Measurements from ENCODE around the gene VASH2.

DNA sequence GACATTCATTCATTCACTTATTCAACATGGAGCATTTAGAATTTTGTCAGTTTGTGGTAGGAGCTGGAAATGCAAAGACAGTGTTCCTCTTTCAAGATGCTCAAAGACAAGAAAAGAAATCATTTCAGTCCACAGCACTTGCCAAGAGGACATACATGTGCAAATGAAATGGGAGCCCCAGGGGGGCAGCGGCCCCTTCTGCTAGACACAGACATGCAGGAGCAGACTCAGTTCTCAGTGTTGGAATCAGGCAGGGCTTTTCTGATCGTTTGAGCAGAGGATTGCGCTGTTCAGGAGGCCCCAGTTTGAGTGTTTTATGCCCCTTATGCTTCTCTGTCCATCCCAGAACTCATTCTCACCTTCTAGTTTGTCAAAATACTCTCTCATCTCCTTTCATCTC, 35.6 kb upstream of the VASH2 start:
- TF ChIP-seq YY1 (IDR thresholded peaks at IDR 0.05; ENCODE audit: insufficient read depth, insufficient read length) (no peak), SUZ12 (IDR thresholded peaks at IDR 0.05; ENCODE audit: extremely low read depth, insufficient read depth, insufficient read length) (no peak), ZNF274 (IDR thresholded peaks at IDR 0.05; ENCODE audit: low read depth, low read length) (no peak)
